ENCODE measurements around the gene CARNS1.

CARNS1 gene

GRCh38 chr11:67440229-67441097 lies 25.0 kb downstream of the CARNS1 start:
- H3K4me3 ChIP-seq (ENCODE audit: low read depth, low read length) = no peak overlapping the region

GRCh38 chr11:67441098-67441563 lies 25.7 kb downstream of the CARNS1 start:
- H3K4me3 ChIP-seq (ENCODE audit: low read depth, low read length) = no peak overlapping the region

- H3K4me3 ChIP-seq (ENCODE audit: low read depth, low read length) = no peak overlapping the region
These were observed 26.4 kb downstream of the CARNS1 start for GRCh38 chr11:67441731-67442351.

GRCh38 chr11:67442504-67443404 lies 27.3 kb downstream of the CARNS1 start:
- peak overlapping the region; percentile 63 for H3K4me3 ChIP-seq (ENCODE audit: low read depth, low read length)

DNA sequence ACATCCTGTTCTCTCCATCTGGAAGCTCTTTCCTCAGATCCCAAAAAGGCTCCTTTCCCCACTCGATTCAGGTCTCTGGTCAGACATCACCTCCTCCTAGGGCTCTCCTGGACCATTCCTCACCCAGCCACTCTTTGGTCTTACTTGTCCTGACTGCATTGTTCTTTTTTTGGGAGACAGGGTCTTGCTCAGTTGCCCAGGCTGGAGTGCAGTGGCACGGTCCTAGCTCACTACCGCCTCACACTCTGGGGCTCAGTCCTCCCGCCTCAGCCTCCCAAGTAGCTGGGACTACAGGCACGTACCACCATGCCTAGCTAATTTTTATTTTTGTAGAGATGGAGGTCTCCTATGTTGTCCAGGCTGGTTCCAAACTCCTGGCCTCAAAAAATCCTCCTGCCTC lies 30.0 kb downstream of the CARNS1 start:
- no peak overlapping the region for H3K4me3 ChIP-seq (ENCODE audit: low read depth, low read length)

DNA sequence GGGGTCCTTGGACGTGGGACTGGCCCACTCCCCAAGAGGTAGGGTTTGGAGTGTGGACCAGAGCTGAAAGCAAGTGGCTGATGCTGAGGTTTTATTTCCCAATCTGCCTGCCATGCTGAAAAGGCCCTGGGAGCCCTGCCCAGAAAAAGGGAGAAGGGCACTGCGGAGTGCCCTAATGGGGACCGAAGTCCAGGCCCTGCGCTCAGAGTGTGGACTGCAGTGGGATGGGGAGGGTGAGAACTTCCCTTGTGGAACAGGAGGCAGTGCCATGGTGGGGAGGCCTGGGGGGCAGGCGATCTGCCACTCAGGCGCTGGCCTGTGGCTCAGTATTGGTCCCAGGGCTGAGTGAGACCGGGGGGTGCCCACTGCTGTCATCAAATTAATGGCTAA lies 32.7 kb downstream of the CARNS1 start:
- no peak overlapping the region for H3K4me3 ChIP-seq (ENCODE audit: low read depth, low read length)

DNA sequence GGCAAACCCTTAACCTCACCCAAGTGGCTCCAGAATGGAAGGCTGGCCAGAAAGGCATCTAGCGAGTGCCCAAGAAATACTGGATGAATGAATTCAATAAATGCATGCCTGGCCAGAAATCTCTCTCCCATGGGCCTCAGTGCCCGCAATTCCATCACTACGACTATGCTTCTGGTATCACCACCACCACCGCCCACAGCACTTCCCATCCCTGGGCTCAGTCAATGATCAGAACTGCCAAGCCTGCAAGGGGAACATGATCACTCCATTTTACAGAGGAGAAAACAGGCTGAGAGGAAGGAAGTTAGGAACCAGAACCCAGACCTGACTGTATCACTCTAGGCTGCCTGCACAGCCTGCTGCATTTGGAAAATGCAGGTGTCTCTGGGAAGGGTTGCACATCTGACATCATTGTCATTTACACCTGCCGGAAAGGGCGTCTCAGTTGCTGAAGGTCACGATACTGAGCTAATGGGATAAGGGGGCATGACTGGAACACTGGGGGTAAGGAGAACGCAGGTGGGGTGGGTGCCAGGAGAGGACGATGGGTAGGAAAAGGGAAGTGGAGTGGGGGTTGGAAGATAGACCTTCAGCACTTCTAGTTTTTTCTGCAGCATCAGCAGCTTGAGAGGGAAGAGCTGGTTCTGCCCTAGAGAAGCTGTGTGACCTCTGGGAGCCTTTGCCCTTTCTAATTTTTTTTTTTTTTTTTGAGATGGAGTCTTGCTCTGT lies 33.8 kb downstream of the CARNS1 start:
- no peak overlapping the region for H3K4me3 ChIP-seq (ENCODE audit: low read depth, low read length)

GRCh38 chr11:67450796-67451657 lies 35.5 kb downstream of the CARNS1 start:
- H3K4me3 ChIP-seq (ENCODE audit: low read depth, low read length) = no peak overlapping the region

DNA sequence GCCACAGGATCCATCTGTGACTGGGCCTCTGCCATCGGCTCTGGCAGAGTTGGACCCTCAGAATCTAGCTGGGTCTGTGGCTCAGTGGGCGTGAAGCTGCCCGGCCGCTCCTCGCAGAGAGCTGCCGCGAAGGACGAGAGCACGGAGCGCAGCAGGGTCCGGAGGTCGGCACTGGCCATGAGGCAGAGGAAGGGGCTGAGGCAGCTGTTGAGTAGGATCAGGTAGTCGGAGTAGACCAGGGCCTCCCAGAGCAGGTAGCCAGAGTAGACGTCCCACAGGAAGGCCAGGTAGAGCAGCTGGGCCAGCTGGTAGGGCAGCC lies 36.1 kb downstream of the CARNS1 start:
- H3K4me3 ChIP-seq (ENCODE audit: low read depth, low read length) = no peak overlapping the region

DNA sequence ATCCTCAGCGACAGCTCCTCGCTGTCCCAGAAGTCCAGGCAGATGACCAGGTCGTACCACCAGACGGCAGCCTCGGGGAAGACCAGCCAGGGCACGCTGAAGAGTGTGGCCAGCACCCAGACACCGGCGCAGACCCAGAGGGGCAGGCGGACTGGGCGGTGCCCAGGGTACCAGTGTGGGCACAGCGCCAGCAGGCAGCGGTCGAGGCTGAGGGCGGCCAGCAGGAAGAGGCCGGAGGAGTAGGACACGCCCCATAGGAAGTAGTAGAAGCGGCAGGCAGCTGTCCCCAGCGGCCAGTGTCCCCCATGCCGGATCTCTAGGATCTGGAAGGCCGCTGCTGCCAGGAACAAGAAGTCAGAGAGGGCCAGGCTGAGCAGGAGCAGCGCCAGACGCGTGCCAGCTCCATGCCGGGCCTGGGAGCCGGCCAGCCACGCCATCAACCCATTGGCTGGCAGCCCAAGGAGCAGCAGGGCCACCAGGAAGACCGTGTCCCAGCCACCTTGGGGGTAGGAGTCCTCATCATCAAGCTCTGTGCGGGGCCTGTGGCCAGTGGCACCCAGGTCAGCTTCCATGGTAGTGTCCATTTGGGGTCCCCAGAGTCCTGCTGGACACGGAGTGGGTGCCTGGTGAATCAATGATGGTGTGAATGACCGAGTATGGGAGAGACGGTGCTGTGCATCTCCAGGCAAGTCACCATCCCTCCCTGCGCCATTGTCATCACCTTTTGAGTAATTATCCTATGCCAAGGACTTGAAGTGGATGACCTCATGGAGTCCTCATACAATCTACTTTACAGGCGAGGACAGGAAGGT lies 36.9 kb downstream of the CARNS1 start, which contains the start of gene GPR152:
GPR152 (minus strand) TSS at position 589 of the 812 bp plus-strand sequence; CDS start at position 584, 5 bp downstream.
- H3K4me3 ChIP-seq (ENCODE audit: low read depth, low read length) = no peak within 1 kb of the TSS

- H3K4me3 ChIP-seq (ENCODE audit: low read depth, low read length) = no peak overlapping the region
These were observed 38.6 kb downstream of the CARNS1 start for GRCh38 chr11:67453816-67454732.

DNA sequence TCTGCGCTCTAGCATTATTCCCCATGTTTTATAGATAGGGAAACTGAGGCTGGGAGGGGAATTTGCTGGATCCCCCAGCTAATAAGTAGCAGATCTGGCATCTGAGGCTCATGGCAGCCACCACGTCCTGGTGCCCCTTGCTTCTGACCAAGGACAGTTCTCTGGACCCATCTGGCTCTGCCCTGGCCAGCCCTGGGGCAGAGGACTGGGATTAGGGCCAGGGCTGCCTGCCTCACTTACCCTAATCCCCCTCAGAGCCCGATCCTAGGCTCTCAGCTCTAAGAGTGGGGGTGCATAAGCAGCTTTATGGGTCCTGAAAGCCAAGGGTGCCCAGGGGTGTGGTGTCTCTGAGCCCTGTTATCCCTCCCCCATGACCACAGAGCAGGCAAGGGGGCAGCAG lies 39.6 kb downstream of the CARNS1 start, which contains the start of gene CABP4:
CABP4 (plus strand) TSS at position 301 of the 400 bp plus-strand sequence; CDS start at position 371, 70 bp downstream.
- H3K4me3 ChIP-seq (ENCODE audit: low read depth, low read length) = no peak within 1 kb of the TSS

GRCh38 chr11:67456068-67456705 lies 40.7 kb downstream of the CARNS1 start:
- H3K4me3 ChIP-seq (ENCODE audit: low read depth, low read length) = no peak overlapping the region

DNA sequence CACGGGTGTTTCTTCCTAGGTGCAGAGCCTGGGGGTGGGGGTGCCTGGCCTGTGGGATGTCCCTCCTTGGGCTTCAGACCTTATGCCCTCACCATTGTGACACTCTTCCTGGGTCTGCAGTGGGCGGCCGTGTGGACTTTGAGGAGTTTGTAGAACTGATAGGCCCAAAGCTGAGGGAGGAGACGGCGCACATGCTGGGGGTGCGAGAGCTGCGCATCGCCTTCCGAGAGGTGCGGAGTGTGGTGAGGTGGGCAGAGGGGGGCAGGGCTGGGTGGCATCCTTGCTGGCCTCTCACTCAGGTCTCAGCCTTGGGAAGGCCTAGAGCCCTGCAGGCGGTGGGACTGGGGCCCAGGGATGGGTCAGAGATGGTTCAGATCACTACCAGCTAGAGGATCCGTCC lies 42.0 kb downstream of the CARNS1 start:
- H3K4me3 ChIP-seq (ENCODE audit: low read depth, low read length) = no peak overlapping the region

DNA sequence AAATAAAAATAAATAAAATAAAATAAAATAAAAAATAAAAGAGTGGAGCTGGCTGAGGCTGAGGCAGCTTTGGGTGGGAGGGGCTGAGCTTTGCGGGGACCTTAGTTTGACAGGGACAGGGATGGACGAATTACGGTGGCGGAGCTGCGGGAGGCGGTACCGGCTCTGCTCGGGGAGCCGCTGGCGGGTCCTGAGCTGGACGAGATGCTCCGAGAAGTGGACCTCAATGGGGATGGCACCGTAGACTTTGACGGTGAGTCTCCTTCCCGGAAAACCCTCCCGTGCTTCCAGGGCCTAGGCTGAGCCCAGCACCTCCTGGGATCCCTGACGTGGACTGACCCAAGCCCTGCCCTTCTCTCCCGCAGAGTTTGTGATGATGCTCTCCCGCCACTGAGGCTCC lies 42.8 kb downstream of the CARNS1 start:
- H3K4me3 ChIP-seq (ENCODE audit: low read depth, low read length) = no peak overlapping the region

- no peak overlapping the region for H3K4me3 ChIP-seq (ENCODE audit: low read depth, low read length)
These were observed 47.7 kb downstream of the CARNS1 start for GRCh38 chr11:67463186-67463585.

Data from iPS-11a (cell line).